K562 (cell line): Measurements from ENCODE around the gene KCTD12. TPM values are rescaled to one million over a fixed set of nuclear protein-coding genes. Genes with fewer than 3 reads are reported as not detected.

ENCODE experiments used
- ATAC-seq: fragments of 200-7000 bp; cut with Tn5 transposase; 3 replicates; pipeline ENCODE4 v1.9.1; 2020; ENCODE audit warnings: moderate library complexity
- BruUV-seq: library from RNA; stranded (reverse); fragments of 400-500 nt; replicated peaks from 2 replicates; lab custom pipeline; 2021; lab: Mats Ljungman, UMichigan
- CTCF ChIA-PET: fragments of 300-600 bp; formaldehyde crosslinking; extraction: SDS; loops from one replicate; lab custom pipeline; 2021; ENCODE audit warnings: low intra/inter-chr PET ratio; lab: Yijun Ruan, JAX
- POLR2A ChIA-PET: fragments of 300-600, 350-650 bp; sonication (Branson Sonifier 250); formaldehyde crosslinking; extraction: SDS; loops from one replicate; lab custom pipeline; 2021; ENCODE audit warnings: antibody characterized with exemption, inconsistent platforms; lab: Yijun Ruan, JAX
- DNase-seq, 4 experiments: peaks; one replicate each; pipeline versions ENCODE4 v3.0.0 to v3.0.0-alpha.2; 2011 to 2018; ENCODE audit warnings: low spot score in 3 of 4, mixed read lengths in 3 of 4; ENCODE audit errors: extremely low read depth in 1 of 4
- FAIRE-seq: peaks from 2 replicates; lab custom pipeline; 2011; peaks lifted over from hg19 to GRCh38; lab: Jason Lieb, UNC
- H2AFZ ChIP-seq: 2 replicates; pipeline ENCODE4 v1.6.0; 2011; ENCODE audit warnings: low read depth, low read length, control low read depth, inconsistent platforms
- H3K27ac ChIP-seq: fragments of 200-600 bp; 3 replicates; pipeline ENCODE4 v1.8.0; 2011; ENCODE audit warnings: low read depth, mild to moderate bottlenecking, control low read depth, inconsistent platforms, low read length, moderate library complexity, mixed read lengths; ENCODE audit errors: extremely low read depth
- H3K27me3 ChIP-seq, 2 experiments: fragments of 300-600 bp in 1 of 2; 2 replicates in 1 of 2; 3 replicates in 1 of 2; pipeline versions ENCODE4 v1.6.0 to v1.8.0; 2011; ENCODE audit warnings: inconsistent platforms in 2 of 2, low read length in 2 of 2, mild to moderate bottlenecking in 1 of 2, mixed read lengths in 1 of 2, moderate library complexity in 1 of 2; ENCODE audit not compliant: control insufficient read depth in 2 of 2, insufficient read depth in 2 of 2
- H3K36me3 ChIP-seq: fragments of 300-600 bp; 3 replicates; pipeline ENCODE4 v1.8.0; 2011; ENCODE audit warnings: mild to moderate bottlenecking, low read length, inconsistent platforms; ENCODE audit not compliant: control insufficient read depth, insufficient read depth
- H3K4me1 ChIP-seq, 2 experiments: fragments of 200-600 bp in 1 of 2; replicated peaks in 1 of 2; 2 replicates in 1 of 2; 3 replicates in 1 of 2; pipeline versions ENCODE4 v1.5.1 to v1.8.0; 2011; ENCODE audit warnings: inconsistent platforms in 2 of 2, low read length in 2 of 2, mild to moderate bottlenecking in 1 of 2, mixed read lengths in 1 of 2, moderate library complexity in 1 of 2; ENCODE audit not compliant: control insufficient read depth in 2 of 2, insufficient read depth in 2 of 2
- H3K4me2 ChIP-seq: 2 replicates; pipeline ENCODE4 v1.6.1; 2011; ENCODE audit warnings: low read length, control low read depth, inconsistent platforms, mixed read lengths; ENCODE audit not compliant: insufficient read depth
- H3K4me3 ChIP-seq: fragments of 200-600 bp; sonication (generic), shearing (Covaris generic); 2 replicates; pipeline ENCODE4 v1.5.1; 2016; ENCODE audit warnings: control low read depth, inconsistent platforms
- H3K79me2 ChIP-seq: fragments of 200-600 bp; 3 replicates; pipeline ENCODE4 v1.8.0; 2011; ENCODE audit warnings: low read length, inconsistent platforms; ENCODE audit not compliant: control insufficient read depth, insufficient read depth
- H3K9ac ChIP-seq, 2 experiments: 2 replicates each; pipeline versions ENCODE4 v1.6.0 to v1.6.1; 2011; ENCODE audit warnings: low read depth in 2 of 2, low read length in 2 of 2, control low read depth in 1 of 2, inconsistent platforms in 1 of 2, mild to moderate bottlenecking in 1 of 2, mixed read lengths in 1 of 2; ENCODE audit not compliant: insufficient read depth in 1 of 2
- H3K9me1 ChIP-seq: one replicate; pipeline ENCODE4 v1.6.0; 2011; ENCODE audit warnings: inconsistent platforms, mild to moderate bottlenecking, low read length, moderate library complexity; ENCODE audit not compliant: control insufficient read depth, insufficient read depth
- H3K9me3 ChIP-seq: replicated peaks from 2 replicates; pipeline ENCODE4 v1.5.1; 2011; ENCODE audit warnings: low read depth, low read length, inconsistent platforms; ENCODE audit not compliant: control insufficient read depth, insufficient read depth
- H4K20me1 ChIP-seq: replicated peaks from 2 replicates; pipeline ENCODE4 v1.6.1; 2011; ENCODE audit warnings: low read length, inconsistent platforms, mixed read lengths; ENCODE audit not compliant: control insufficient read depth, insufficient read depth
- ATF3 ChIP-seq, 2 experiments: fragments of 450-650 bp in 1 of 2; sonication (generic) in 1 of 2; formaldehyde crosslinking in 1 of 2; IDR thresholded peaks in 1 of 2; conservative IDR thresholded peaks in 1 of 2; 2 replicates each; pipeline versions ENCODE4 v1.6.1 to v1.8.1; 2016 to 2023; ENCODE audit warnings: mild to moderate bottlenecking in 2 of 2, moderate library complexity in 2 of 2, inconsistent platforms in 1 of 2, missing genetic modification reagents in 1 of 2
- ETS1 ChIP-seq: conservative IDR thresholded peaks from 2 replicates; pipeline ENCODE4 v1.6.1; 2011; ENCODE audit warnings: low read depth, mild to moderate bottlenecking, low read length; ENCODE audit not compliant: control insufficient read depth
- KDM1A ChIP-seq, 2 experiments: fragments of 450-650 bp; IDR thresholded peaks; 2 replicates each; pipeline ENCODE4 v1.6.1; 2016; ENCODE audit warnings: mild to moderate bottlenecking in 2 of 2
- KDM4B ChIP-seq, 2 experiments: fragments of 450-650 bp in 1 of 2; sonication (generic) in 1 of 2; IDR thresholded peaks; 2 replicates each; pipeline ENCODE4 v1.6.1; 2016 to 2017; ENCODE audit warnings: borderline replicate concordance in 2 of 2, antibody characterized with exemption in 1 of 2, low read depth in 1 of 2, mild to moderate bottlenecking in 1 of 2
- MEF2A ChIP-seq: IDR thresholded peaks from 2 replicates; pipeline ENCODE4 v1.6.1; 2011; ENCODE audit warnings: low read depth, mild to moderate bottlenecking, low read length, moderate library complexity; ENCODE audit not compliant: control insufficient read depth
- MXD1 ChIP-seq: fragments of 250-450 bp; sonication (Bioruptor Pico); IDR thresholded peaks from 2 replicates; pipeline ENCODE4 v1.8.0; 2021; ENCODE audit warnings: borderline replicate concordance, mild to moderate bottlenecking, moderate library complexity; ENCODE audit not compliant: poor library complexity, severe bottlenecking
- MXI1 ChIP-seq: IDR thresholded peaks from 2 replicates; pipeline ENCODE4 v1.6.1; 2011; ENCODE audit warnings: low read depth, mild to moderate bottlenecking, improper control_type of control experiment, low read length
- PTRF ChIP-seq: fragments of 450-650 bp; IDR thresholded peaks from 2 replicates; pipeline ENCODE4 v1.6.1; 2016; ENCODE audit warnings: mild to moderate bottlenecking, missing genetic modification characterization, missing compliant biosample characterization
- RBM15 ChIP-seq: fragments of 200-400 bp; formaldehyde crosslinking; IDR thresholded peaks from 2 replicates; pipeline ENCODE4 v1.6.1; 2018; ENCODE audit warnings: mild to moderate bottlenecking, low read length, moderate library complexity; ENCODE audit not compliant: insufficient read depth
- RBM39 ChIP-seq: fragments of 200-400 bp; formaldehyde crosslinking; optimal IDR thresholded peaks from 2 replicates; pipeline ENCODE3; 2018; ENCODE audit warnings: low read depth, low read length
- STAG1 ChIP-seq: sonication (generic); formaldehyde crosslinking; IDR thresholded peaks from 2 replicates; pipeline ENCODE4 v1.5.0; 2020; ENCODE audit warnings: missing genetic modification reagents, borderline replicate concordance
- XRCC4 ChIP-seq: IDR thresholded peaks from one replicate; pipeline ENCODE4 v1.6.1; 2011; ENCODE audit not compliant: insufficient read depth, insufficient read length; ENCODE audit errors: extremely low read depth
- YY1 ChIP-seq, 3 experiments: IDR thresholded peaks; 2 replicates each; pipeline ENCODE4 v1.6.1; 2011; ENCODE audit warnings: low read length in 2 of 3, mild to moderate bottlenecking in 2 of 3, moderate library complexity in 2 of 3, borderline replicate concordance in 1 of 3, control low read depth in 1 of 3, low read depth in 1 of 3; ENCODE audit not compliant: insufficient read depth in 3 of 3, insufficient replicate concordance in 2 of 3, control insufficient read depth in 1 of 3, insufficient read length in 1 of 3; ENCODE audit errors: extremely low read depth in 1 of 3
- ZFX ChIP-seq: sonication (generic); formaldehyde crosslinking; IDR thresholded peaks from 2 replicates; pipeline ENCODE4 v1.8.0; 2022; ENCODE audit warnings: mild to moderate bottlenecking, missing genetic modification reagents, moderate library complexity
- ZNF3 ChIP-seq: fragments of 250-450 bp; sonication (Bioruptor Pico); IDR thresholded peaks from 2 replicates; pipeline ENCODE4 v1.5.0; 2021; ENCODE audit warnings: mild to moderate bottlenecking, moderate library complexity
- ZNF655 ChIP-seq: fragments of 250-450 bp; sonication (Bioruptor Pico); IDR thresholded peaks from 2 replicates; pipeline ENCODE4 v1.5.0; 2021
- ZNF707 ChIP-seq: fragments of 250-450 bp; sonication (Bioruptor Pico); conservative IDR thresholded peaks from 2 replicates; pipeline ENCODE4 v1.8.0; 2022; ENCODE audit warnings: inconsistent platforms, mild to moderate bottlenecking, moderate library complexity
- in situ Hi-C: fragments of 300-500 bp; cut with MboI; formaldehyde crosslinking; loops from 4 replicates; pipeline ENCODE4 v1.15.0; 2018; ENCODE audit warnings: inconsistent platforms, mixed read lengths
- intact Hi-C: fragments of 100-400 bp; cut with micrococcal nuclease; formaldehyde crosslinking; loops from 2 replicates; pipeline ENCODE4 v1.14.2; 2022
- polyA plus RNA-seq, 8 experiments: library from polyadenylated mRNA; depleted of rRNA in 4 of 8; stranded (reverse) in 5 of 8; unstranded in 3 of 8; fragments of >200 nt; fragmentation: Nextera tagmentation in 2 of 8; fragmentation: Illumina TruSeq in 1 of 8; extraction: Ambion mirVana in 2 of 8; extraction: Trizol in 1 of 8; gene quantifications; 2 replicates each; pipeline versions ENCODE4 v1.2.1 to v1.2.3, GENCODE V29; 2011 to 2014; ENCODE audit warnings: inconsistent platforms in 1 of 8, missing spikeins in 1 of 8
- total RNA-seq, 7 experiments: library from RNA; depleted of rRNA in 6 of 7; stranded (reverse); fragments of >200 nt in 6 of 7; fragmentation: Illumina TruSeq in 2 of 7; extraction: Trizol in 2 of 7; gene quantifications; 2 replicates each; pipeline versions ENCODE4 v1.2.1 to v1.2.3, GENCODE V29; 2011 to 2021; ENCODE audit warnings: low replicate concordance in 1 of 7

KCTD12 gene
- total and polyA plus RNA-seq, 9 of the 15 experiments (the other 6 are each of a cell fraction or from before 2014, with no cell fraction given): 0.14 to 0.93 (median 0.32) TPM

GRCh38 chr13:76868371-76868770, 17.8 kb downstream of the KCTD12 start:
- H3K9me3 ChIP-seq: no peaks in the 10 kb centered on the region
- H3K27me3 ChIP-seq: no peaks in the 10 kb centered on the region
- no peaks in the 10 kb centered on the region for H3K36me3 ChIP-seq
- ChIA-PET POLR2A (no interaction called here), CTCF (no interaction called here)
- no peaks in the 10 kb centered on the region for H4K20me1 ChIP-seq
- H3K4me2 ChIP-seq: no peak overlapping the region
- BruUV-seq: no TSS peak
- no peak overlapping the region for H3K9ac ChIP-seq
- no peak overlapping the region for H3K27ac ChIP-seq
- no peaks in the 10 kb centered on the region for H3K79me2 ChIP-seq
- ATAC-seq (no peak), FAIRE-seq (no peak), DNase-seq (no peak)
- H3K4me1 ChIP-seq: no peaks in the 10 kb centered on the region
- no peak overlapping the region for H2AFZ ChIP-seq
- no peak overlapping the region for H3K4me3 ChIP-seq
- intact Hi-C loops (no loop called here), in situ Hi-C loops (no loop called here)
- no peaks in the 10 kb centered on the region for H3K9me1 ChIP-seq
- TF ChIP-seq ZNF655 (CRISPR knock-in tag) (no peak), PTRF (tag) (no peak), ZNF3 (CRISPR knock-in tag) (no peak), ETS1 (no peak), ZNF707 (CRISPR knock-in tag) (no peak), MXD1 (no peak), RBM39 (no peak), MXI1 (no peak), YY1 (IDR thresholded peaks at IDR 0.05; ENCODE audit: borderline replicate concordance in 1 of 3, control insufficient read depth in 1 of 3, extremely low read depth in 1 of 3, insufficient read depth in 3 of 3, insufficient read length in 1 of 3, insufficient replicate concordance in 2 of 3, low read depth in 1 of 3, low read length in 2 of 3) (no peak), ATF3 (IDR thresholded peaks at IDR 0.05) (no peak), ATF3 (CRISPR knock-in tag; conservative IDR thresholded peaks at IDR 0.05) (no peak), STAG1 (CRISPR knock-in tag) (no peak), KDM1A (IDR thresholded peaks at IDR 0.05) (no peak), MEF2A (no peak), RBM15 (no peak), XRCC4 (no peak), KDM4B (IDR thresholded peaks at IDR 0.05; ENCODE audit: borderline replicate concordance in 2 of 2, low read depth in 1 of 2) (no peak), ZFX (no peak)
